ENCODE measurements around the gene ERAL1.
A peak's percentile ranks its signal among the peaks of the same experiment; 100 is the strongest.
"Not testable (repeated sequence)": the region's sequence is repeated elsewhere in the genome, so short reads cannot be mapped to it uniquely, and the experiment has no call there.

The ERAL1 gene

GRCh38 chr17:28855336-28855679 lies 492 bp downstream of the ERAL1 start:
- DNase-seq = no peak

- no peak for DNase-seq
These were observed 1.3 kb downstream of the ERAL1 start for GRCh38 chr17:28856028-28856574.

- DNase-seq = no peak
These were observed 3.3 kb downstream of the ERAL1 start for GRCh38 chr17:28857905-28858800.

- no peak for DNase-seq
These were observed 4.1 kb downstream of the ERAL1 start for GRCh38 chr17:28858801-28859355.

GRCh38 chr17:28860363-28860808 lies 5.6 kb downstream of the ERAL1 start:
- no peak for DNase-seq

DNA sequence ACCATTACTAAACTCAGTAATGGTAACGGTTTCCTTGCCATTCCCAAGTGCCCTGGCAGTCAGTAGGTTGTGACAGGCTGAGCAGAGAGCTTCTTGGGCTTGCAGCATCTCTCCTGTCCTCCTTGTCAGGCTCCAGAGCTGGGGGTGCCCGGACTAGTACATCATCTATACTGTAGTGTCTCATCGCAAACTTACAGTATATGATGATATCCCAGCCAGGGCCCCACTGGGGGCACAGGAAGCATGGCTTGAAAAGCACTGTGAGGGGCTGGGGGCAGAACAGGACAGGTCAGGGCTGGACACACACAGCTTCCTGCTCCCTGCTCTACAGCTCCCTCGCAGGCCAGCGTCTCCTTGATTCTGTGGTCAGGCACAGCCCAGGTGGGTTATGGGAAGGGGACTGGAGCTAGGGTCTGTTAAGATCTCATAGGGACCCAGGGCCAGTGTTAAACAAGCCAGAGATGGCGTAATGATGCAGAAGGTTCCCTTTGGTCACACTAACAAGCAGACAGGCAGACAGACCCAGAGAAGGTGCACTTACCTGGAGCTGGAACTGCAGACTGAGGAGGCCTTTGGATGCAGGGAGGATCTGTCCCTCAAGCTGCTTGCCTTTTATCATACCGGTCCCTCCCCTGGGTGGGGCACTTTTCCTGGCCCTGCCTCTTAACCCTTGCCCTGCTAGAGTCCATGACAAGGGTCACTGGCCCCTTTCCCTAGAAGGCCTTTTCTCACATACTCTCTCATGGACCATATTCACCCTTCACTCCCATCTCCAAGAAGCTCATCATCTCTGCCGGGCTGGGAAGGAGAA lies 6.8 kb downstream of the ERAL1 start:
- no peak for DNase-seq

GRCh38 chr17:28862561-28862960 lies 7.7 kb downstream of the ERAL1 start:
- no peak for DNase-seq

GRCh38 chr17:28863953-28864352 lies 9.1 kb downstream of the ERAL1 start:
- no peak for DNase-seq

- DNase-seq = no peak
These were observed 10.4 kb downstream of the ERAL1 start for GRCh38 chr17:28864991-28865849.

- no peak for DNase-seq
These were observed 11.3 kb downstream of the ERAL1 start for GRCh38 chr17:28865946-28866752.

GRCh38 chr17:28867276-28867675 lies 12.5 kb downstream of the ERAL1 start:
- no peak for DNase-seq

DNA sequence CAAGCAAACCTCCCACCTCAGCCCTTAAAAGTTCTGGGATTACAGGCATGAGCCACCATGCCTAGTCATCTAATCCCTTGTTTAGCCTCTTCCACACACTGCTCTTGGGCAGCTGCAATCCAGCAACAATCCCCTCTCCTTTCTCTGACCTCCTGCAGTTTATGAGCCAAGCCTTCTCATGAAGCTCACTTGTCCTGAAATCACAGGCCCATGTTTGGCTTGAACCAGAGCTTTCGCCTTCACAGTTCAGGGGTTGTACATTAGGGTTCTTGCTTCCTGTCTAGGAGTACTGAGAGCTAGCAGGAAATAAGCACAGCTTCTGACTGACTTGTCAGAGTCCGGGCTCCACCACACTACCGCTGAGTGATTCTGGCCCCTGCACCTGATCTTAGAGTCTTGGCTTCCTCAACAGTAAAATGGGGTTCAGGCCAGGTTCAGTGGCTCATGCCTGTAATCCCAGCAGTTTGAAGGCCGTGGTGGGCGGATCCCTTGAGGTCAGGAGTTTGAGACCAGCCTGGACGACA lies 16.3 kb downstream of the ERAL1 start:
- DNase-seq = no peak

- no peak for DNase-seq
These were observed 19.0 kb downstream of the ERAL1 start for GRCh38 chr17:28873839-28874238.

DNA sequence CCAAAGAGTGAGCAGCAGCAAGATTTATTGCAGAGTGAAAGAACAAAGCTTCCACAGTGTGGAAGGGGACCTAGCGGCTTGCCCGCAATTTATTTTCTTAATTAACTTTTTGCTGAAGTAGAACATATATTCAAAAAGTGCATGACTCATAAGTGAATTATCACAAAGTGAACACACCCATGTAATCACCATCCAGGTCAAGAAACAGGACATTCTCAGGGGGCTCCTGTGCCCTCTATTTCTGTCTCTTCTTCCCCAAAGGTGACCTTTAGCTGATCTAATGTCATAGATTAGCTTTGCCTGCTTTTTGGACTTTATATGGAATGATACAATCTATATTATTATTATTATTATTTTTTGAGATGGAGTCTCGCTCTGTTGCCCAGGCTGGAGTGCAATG lies 19.9 kb downstream of the ERAL1 start:
- no peak for DNase-seq

- DNase-seq = no peak
These were observed 21.2 kb downstream of the ERAL1 start for GRCh38 chr17:28875848-28876550.

DNA sequence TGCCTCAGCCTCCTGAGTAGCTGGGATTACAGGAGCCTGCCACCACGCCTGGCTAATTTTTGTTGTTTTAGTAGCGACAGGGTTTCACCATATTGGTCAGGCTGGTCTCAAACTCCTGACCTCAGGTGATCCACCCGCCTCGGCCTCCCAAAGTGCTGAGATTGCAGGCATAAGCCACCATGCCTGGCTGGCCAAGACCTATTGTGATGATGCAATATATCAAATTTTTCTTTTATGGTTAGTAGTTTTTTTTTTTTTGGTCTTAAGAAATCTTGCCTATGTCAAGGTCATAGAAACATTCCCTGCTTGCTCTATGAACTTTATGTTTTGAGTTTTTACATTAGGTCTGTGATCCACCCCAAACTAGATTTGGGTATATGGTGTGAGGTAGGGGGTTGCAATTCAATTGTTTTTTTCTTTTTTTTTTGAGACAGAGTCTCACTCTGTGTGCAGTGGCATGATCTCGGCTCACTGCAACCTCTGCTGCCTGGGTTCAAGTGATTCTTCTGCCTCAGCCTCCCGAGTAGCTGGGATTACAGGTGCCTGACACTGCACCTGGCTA lies 22.4 kb downstream of the ERAL1 start:
- not testable (repeated sequence) for DNase-seq

- no peak for DNase-seq
These were observed 23.5 kb downstream of the ERAL1 start for GRCh38 chr17:28878158-28878910.

DNA sequence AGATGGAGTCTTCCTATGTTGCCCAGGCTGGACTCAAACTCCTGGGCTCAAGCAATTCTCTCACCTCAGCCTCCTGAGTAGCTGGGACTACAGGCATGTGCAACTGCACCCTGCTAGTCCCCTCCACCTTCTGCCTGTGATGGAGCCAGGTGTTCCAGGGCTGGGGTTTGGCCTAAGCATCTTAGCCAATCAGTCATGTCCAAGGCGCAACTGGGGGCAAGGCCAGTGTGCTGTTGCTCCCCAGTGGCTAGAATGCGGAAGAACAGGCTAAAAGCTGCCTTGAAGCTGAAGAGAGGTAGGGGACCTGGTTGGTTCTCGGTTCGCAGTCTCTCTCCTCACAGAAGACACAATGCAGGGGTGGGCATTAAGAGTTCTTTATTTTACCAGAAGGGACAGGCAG lies 24.2 kb downstream of the ERAL1 start:
- DNase-seq = peak; percentile 12

DNA sequence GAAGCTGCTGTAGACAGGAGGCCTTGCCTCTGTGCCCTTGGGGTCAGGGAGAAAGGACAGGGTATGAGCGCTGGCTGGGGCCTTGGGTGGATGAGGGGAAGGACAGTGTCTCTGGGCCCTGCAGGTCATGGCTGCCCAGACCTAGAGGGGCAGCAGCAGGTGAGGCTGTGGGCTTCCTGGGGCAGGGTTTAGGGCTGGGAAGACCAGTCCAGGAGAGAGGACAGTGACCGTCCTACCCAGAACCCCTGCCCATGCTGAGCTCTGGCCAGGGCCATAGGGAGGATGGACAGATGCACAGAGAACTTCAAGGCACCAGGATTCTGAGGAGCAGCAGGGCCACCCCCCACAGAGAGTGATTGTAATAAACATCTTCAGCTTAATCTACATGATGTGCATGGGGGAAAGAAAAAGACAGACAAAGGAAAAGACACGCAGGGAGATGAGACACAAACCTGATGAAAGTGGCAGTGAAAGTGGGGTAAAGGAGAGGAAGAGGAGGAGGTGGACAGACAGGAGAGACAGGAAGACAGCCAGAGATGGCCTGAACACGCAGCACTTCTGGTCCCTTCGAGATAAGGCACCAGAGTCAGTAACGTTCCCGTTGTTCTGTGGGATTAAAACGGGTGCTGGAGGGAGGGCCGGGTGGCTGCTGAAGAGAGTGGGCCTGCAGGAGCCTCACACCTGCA lies 25.2 kb downstream of the ERAL1 start:
- DNase-seq = no peak
